Fibroblast of pulmonary artery (primary cell): ENCODE results near the gene SLC2A13.

Experiments used
- DNase-seq: peaks from one replicate; pipeline ENCODE4 v3.0.0-alpha.2; 2010; ENCODE audit warnings: low read depth
- H3K4me3 ChIP-seq: replicated peaks from 2 replicates; pipeline ENCODE4 v1.5.1; 2011; ENCODE audit warnings: low read depth, mild to moderate bottlenecking, control low read depth, low read length, moderate library complexity
- CTCF ChIP-seq: IDR thresholded peaks from 2 replicates; pipeline ENCODE4 v1.5.1; 2011; ENCODE audit warnings: mild to moderate bottlenecking, control low read depth, low read length, inconsistent platforms; ENCODE audit errors: missing control alignments

The SLC2A13 gene

GRCh38 chr12:39966721-39967120, 139.2 kb downstream of the SLC2A13 start:
- no peak for DNase-seq
- TF ChIP-seq CTCF = no peak
- H3K4me3 ChIP-seq = no peak overlapping the region

- H3K4me3 ChIP-seq = no peak overlapping the region
- TF ChIP-seq CTCF = no peak
- DNase-seq = no peak
Observed at GRCh38 chr12:39966256-39966655, 139.6 kb downstream of the SLC2A13 start.

- DNase-seq = no peak
- H3K4me3 ChIP-seq = no peak overlapping the region
- no peak for TF ChIP-seq CTCF
Observed at GRCh38 chr12:39959467-39959866, 146.4 kb downstream of the SLC2A13 start.

- TF ChIP-seq CTCF = no peak
- H3K4me3 ChIP-seq = no peak overlapping the region
- no peak for DNase-seq
Observed at GRCh38 chr12:39959031-39959430, 146.8 kb downstream of the SLC2A13 start.

GRCh38 chr12:39958377-39958776, 147.5 kb downstream of the SLC2A13 start:
- peak; percentile 40 for TF ChIP-seq CTCF
- no peak overlapping the region for H3K4me3 ChIP-seq
- DNase-seq = peak; percentile 28

GRCh38 chr12:39956725-39957124, 149.2 kb downstream of the SLC2A13 start:
- no peak overlapping the region for H3K4me3 ChIP-seq
- DNase-seq = no peak

More at GRCh38 chr12:39956725-39957124, 149.2 kb downstream of the SLC2A13 start:
- TF ChIP-seq CTCF = no peak
